OCI-LY7 (cell line): ENCODE measurements around the gene PC. TPM values are rescaled to one million over a fixed set of nuclear protein-coding genes. Genes with fewer than 3 reads are reported as not detected.

Experiments used
- BruUV-seq: library from RNA; stranded (reverse); fragments of 400-500 nt; replicated peaks from 2 replicates; lab custom pipeline; 2021; lab: Mats Ljungman, UMichigan
- CTCF ChIA-PET: fragments of 300-600 bp; sonication (Branson Sonifier 250); formaldehyde crosslinking; loops from one replicate; lab custom pipeline; 2022; ENCODE audit warnings: antibody characterized with exemption; ENCODE audit not compliant: unreplicated experiment; lab: Charles Lee
- POLR2A ChIA-PET: fragments of 300-600 bp; sonication (Branson Sonifier 250); formaldehyde crosslinking; loops from one replicate; lab custom pipeline; 2022; ENCODE audit warnings: antibody characterized with exemption; lab: Charles Lee
- DNase-seq: peaks from one replicate; pipeline ENCODE4 v3.0.0-alpha.2; 2015; ENCODE audit warnings: low spot score
- H2AFZ ChIP-seq: fragments of 200-600 bp; sonication (generic), shearing (Covaris generic); 2 replicates; pipeline ENCODE4 v1.6.1; 2014; ENCODE audit warnings: mild to moderate bottlenecking, antibody characterized with exemption, low read length, moderate library complexity
- H3K27ac ChIP-seq: fragments of 200-600 bp; sonication (generic); 2 replicates; pipeline ENCODE4 v1.5.1; 2014; ENCODE audit warnings: mixed run types, low read depth, mild to moderate bottlenecking, moderate library complexity, low read length, inconsistent platforms; ENCODE audit not compliant: poor library complexity, severe bottlenecking
- H3K36me3 ChIP-seq: fragments of 200-600 bp; sonication (generic); 2 replicates; pipeline ENCODE4 v1.6.1; 2014; ENCODE audit warnings: mild to moderate bottlenecking, antibody characterized with exemption, low read length, moderate library complexity, mixed read lengths; ENCODE audit not compliant: insufficient read depth
- H3K4me1 ChIP-seq: fragments of 200-600 bp; sonication (generic); 2 replicates; pipeline ENCODE4 v1.5.1; 2014; ENCODE audit warnings: mild to moderate bottlenecking, low read length; ENCODE audit not compliant: insufficient read depth, poor library complexity, severe bottlenecking
- H3K4me2 ChIP-seq: fragments of 200-600 bp; sonication (generic); 2 replicates; pipeline ENCODE4 v1.6.1; 2014; ENCODE audit warnings: mild to moderate bottlenecking, low read length
- H3K4me3 ChIP-seq: fragments of 200-600 bp; sonication (generic); 2 replicates; pipeline ENCODE4 v1.5.1; 2014; ENCODE audit warnings: mild to moderate bottlenecking, low read depth, low read length; ENCODE audit not compliant: poor library complexity, severe bottlenecking
- H3K79me2 ChIP-seq: fragments of 200-600 bp; sonication (generic); 2 replicates; pipeline ENCODE4 v1.6.1; 2016; ENCODE audit warnings: low read depth, mild to moderate bottlenecking, low read length, moderate library complexity, mixed read lengths; ENCODE audit not compliant: insufficient read depth
- H3K9me2 ChIP-seq: fragments of 200-600 bp; sonication (generic); 2 replicates; pipeline ENCODE4 v1.6.1; 2016; ENCODE audit warnings: mild to moderate bottlenecking, low read length, mixed read lengths; ENCODE audit not compliant: insufficient read depth
- H3K9me3 ChIP-seq: fragments of 200-600 bp; sonication (generic); 2 replicates; pipeline ENCODE4 v1.6.1; 2014; ENCODE audit warnings: mild to moderate bottlenecking, mixed run types, low read length, mixed read lengths
- H4K20me1 ChIP-seq: fragments of 200-600 bp; sonication (generic); 2 replicates; pipeline ENCODE4 v1.6.1; 2014; ENCODE audit warnings: mild to moderate bottlenecking, antibody characterized with exemption, low read length, moderate library complexity, mixed read lengths; ENCODE audit not compliant: insufficient read depth
- CTCF ChIP-seq: fragments of 200-600 bp; sonication (generic); conservative IDR thresholded peaks from 2 replicates; pipeline ENCODE4 v1.5.1; 2014; ENCODE audit warnings: mild to moderate bottlenecking, antibody characterized with exemption, low read length, moderate library complexity, mixed read lengths
- EZH2phosphoT487 ChIP-seq: fragments of 200-600 bp; sonication (generic); IDR thresholded peaks from 2 replicates; pipeline ENCODE4 v1.6.1; 2018; ENCODE audit warnings: low read depth, borderline replicate concordance, mild to moderate bottlenecking, mixed run types, antibody characterized with exemption, low read length, moderate library complexity, mixed read lengths
- intact Hi-C: fragments of 100-400 bp; cut with micrococcal nuclease; formaldehyde crosslinking; loops from one replicate; pipeline ENCODE4 v1.10.0; 2022; ENCODE audit not compliant: unreplicated experiment
- total RNA-seq, 2 experiments: library from RNA; depleted of rRNA in 1 of 2; stranded (reverse); fragments of >200 nt in 1 of 2; shearing (Covaris generic) in 1 of 2; gene quantifications; 2 replicates each; pipeline ENCODE4 v1.2.3, GENCODE V29; 2014 to 2022

PC gene
- total RNA-seq, 2 experiments from 2014 or later, result 10.4 to 12.7 TPM

DNA sequence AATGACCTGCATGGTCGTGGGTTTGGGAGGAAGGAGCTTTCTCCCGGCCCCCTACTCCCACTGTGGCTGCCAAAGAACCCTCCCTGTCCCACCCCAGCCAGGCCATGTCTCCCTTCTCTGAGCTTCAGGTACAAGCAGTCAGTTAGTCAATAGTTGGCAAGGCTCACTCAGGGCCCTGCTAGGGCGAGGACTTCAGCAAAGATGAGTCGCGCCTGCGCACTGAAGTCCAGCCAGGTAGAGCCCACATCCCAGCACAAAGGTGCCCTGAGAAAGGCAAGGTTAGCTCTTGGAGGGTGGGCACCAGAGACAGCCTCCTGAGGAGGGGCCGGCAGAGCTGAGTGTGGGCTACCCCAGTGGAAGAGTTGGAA is 28.0 kb upstream of the PC start:
- POLR2A ChIA-PET, result no interaction called here
- H2AFZ ChIP-seq, result no peak overlapping the region
- no peaks in the 10 kb centered on the region for H3K79me2 ChIP-seq
- CTCF ChIA-PET, result interaction anchor here (0.6 kb wide), 1 partner anchor 10 kb away, joined by 4 read pairs; no protein-coding TSS in a partner anchor
- no peaks in the 10 kb centered on the region for H3K9me3 ChIP-seq
- no peaks in the 10 kb centered on the region for H3K9me2 ChIP-seq
- H3K4me1 ChIP-seq, result no peaks in the 10 kb centered on the region
- no peak overlapping the region for H3K4me3 ChIP-seq
- no peak for DNase-seq
- intact Hi-C loops, result no loop called here
- TF ChIP-seq CTCF (no peak), EZH2phosphoT487 (no peak)
- H4K20me1 ChIP-seq, result no peaks in the 10 kb centered on the region
- no TSS peak for BruUV-seq
- no peak overlapping the region for H3K4me2 ChIP-seq
- H3K36me3 ChIP-seq, result no peaks in the 10 kb centered on the region
- no peak overlapping the region for H3K27ac ChIP-seq

DNA sequence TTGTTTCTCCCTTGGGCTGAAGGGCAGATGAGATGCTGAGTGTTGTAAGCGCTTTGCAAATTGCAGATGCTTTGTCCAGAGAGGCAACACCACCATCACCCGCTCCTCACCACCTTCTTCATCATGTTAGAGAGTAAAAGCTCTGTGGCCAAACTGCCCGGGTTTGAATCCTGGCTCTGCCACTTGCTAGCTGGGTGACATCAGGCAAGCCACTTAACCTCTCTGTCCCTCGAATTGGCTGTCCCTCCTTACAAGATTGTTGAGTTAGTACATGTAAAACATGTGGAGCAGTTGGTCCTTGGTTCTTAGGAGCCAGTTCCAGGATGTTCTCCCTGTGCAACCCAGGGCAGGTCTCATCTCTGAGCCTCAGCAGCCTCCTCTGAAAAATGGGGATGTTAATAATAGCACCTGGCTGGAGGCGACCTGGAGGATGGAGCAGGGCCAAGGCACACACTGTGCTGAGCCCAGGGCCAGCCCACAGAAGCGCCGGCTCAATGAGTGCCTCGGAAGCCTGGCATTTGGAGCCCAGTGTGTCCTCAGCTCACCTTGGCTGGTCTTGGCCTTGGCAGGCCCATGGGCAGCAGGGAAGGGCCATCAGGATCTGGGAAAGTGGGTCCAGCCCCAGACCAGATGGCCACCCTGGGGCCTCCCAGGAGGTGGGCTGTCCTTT is 27.5 kb upstream of the PC start:
- no peaks in the 10 kb centered on the region for H3K79me2 ChIP-seq
- no TSS peak for BruUV-seq

More for the DNA sequence above, 27.5 kb upstream of the PC start:
- H3K36me3 ChIP-seq, result no peaks in the 10 kb centered on the region
- H3K4me2 ChIP-seq, result no peak overlapping the region
- no peak overlapping the region for H3K4me3 ChIP-seq
- no peak for DNase-seq
- ChIA-PET CTCF (interaction anchor here (0.6 kb wide), 1 partner anchor 9 kb away, joined by 4 read pairs; no protein-coding TSS in a partner anchor), POLR2A (no interaction called here)
- no peaks in the 10 kb centered on the region for H3K4me1 ChIP-seq
- no peak overlapping the region for H2AFZ ChIP-seq
- intact Hi-C loops, result no loop called here
- TF ChIP-seq CTCF (no peak), EZH2phosphoT487 (no peak)
- no peaks in the 10 kb centered on the region for H4K20me1 ChIP-seq
- no peak overlapping the region for H3K27ac ChIP-seq
- no peaks in the 10 kb centered on the region for H3K9me2 ChIP-seq
- no peaks in the 10 kb centered on the region for H3K9me3 ChIP-seq
